Effector CD4-positive, alpha-beta T cell (primary cell): ENCODE results near the gene MAP3K21.

Source experiments
- DNase-seq: peaks from one replicate; pipeline ENCODE4 v3.0.0-alpha.2; 2020

Gene MAP3K21

DNA sequence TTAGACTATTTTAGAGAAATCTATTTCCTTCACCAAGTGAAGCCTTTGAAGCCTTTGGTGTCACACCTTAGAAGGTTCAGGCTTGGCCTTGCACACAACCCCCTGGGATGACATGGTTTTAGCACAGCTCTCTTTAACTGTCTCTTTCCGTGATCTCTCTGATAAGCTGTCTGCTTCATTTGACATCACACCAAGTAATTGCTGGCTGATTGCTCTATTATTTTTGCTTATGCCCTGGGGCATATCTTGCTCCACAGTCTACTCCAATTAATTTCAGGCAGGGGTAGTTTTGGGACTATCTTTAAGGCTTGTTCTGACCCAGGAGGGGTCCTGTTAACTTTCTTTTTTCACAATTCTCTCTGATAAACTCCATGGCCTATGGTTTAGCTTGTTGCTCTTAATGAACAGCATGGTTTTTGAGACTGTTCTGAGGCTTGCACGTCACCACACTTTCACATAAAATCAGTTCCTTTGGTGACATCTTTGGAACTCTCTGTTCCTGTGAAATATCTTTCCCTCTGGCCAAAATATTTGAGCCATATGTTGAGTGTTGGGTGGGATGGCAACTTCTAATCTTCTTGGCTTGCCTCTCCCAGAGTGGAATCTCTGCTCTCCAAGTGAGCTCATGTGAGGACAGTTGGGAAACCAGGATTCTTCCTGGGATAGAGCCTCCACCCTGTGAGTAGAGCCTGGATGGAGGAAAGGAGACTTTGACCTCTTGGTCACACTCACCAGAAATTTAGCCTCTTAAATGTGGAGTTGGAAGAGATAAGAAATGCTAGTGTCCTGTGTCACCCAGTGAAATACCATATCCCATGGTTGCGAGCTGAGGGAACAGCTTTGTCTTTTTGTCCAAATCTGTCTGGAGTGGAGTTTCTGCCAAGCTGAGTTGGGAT is 63.6 kb downstream of the MAP3K21 start:
- DNase-seq = no peak

DNA sequence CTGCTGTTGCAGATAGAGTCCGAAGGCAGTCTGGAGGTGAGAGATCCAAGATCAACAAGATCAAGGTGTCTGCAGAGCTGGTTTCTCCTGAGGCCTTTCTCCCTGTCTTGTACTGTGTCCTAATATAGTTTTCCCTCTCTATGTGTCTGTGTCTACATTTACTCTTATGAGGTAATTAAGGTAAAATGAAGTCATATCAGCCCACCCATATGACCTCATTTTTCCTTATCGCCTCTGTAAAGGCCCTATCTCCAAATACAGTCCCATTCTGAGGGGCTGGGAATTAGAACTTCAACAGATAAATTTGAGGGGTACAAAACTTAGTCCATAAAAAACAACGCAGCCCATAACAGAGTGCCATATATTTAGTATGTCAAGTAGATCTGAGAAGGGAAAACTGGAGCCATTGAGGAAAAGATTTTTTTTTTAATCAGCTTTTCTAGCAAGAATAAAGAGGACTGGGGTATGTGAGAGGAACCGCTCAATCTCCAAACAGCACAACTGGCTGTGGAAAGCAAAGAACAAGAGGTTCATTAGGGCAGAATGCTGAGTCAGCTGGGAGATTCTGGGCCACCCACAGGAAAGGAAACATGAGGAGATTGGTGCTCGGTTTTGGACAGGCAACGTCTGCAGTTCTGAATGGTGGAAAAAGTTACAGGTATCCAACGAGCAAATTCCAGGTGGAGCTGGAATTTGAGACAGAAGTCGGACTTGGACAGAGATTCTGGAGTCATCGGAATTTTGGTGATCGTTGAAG is 65.7 kb downstream of the MAP3K21 start:
- no peak for DNase-seq

DNA sequence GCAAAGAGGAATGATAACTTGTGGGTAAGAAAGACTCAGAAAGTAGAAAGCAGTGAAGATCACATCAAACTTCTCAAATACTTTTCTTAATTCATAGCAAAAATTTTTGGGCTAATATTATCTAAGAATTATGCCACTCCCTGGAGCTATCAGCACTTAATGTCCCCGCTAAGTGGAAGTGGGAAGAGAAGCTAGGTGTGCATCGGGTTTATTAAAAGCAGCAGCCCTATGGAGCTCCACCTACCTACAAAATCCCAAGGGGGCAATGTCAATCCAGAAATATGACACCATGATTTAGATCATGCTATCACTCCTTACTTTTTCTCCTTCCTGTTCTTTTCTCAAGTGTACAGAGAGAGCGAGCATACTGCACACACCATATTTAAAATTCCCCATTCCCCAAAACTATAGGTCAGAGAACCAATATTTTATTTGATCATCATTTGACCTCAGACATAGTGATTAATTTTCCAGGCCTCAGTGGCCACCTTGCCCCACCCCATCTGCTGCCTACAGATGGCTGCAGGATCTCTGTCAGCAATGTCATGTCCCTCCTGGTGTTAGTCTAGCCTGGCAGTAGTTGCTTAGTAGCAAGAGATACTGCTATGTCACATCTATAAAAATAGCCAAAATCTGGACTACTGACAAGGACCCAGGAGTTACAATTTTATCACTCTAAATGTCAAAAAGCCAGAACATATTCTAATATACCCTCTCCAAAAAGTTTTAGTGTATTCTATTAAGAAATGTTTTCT is 66.6 kb downstream of the MAP3K21 start:
- no peak for DNase-seq

DNA sequence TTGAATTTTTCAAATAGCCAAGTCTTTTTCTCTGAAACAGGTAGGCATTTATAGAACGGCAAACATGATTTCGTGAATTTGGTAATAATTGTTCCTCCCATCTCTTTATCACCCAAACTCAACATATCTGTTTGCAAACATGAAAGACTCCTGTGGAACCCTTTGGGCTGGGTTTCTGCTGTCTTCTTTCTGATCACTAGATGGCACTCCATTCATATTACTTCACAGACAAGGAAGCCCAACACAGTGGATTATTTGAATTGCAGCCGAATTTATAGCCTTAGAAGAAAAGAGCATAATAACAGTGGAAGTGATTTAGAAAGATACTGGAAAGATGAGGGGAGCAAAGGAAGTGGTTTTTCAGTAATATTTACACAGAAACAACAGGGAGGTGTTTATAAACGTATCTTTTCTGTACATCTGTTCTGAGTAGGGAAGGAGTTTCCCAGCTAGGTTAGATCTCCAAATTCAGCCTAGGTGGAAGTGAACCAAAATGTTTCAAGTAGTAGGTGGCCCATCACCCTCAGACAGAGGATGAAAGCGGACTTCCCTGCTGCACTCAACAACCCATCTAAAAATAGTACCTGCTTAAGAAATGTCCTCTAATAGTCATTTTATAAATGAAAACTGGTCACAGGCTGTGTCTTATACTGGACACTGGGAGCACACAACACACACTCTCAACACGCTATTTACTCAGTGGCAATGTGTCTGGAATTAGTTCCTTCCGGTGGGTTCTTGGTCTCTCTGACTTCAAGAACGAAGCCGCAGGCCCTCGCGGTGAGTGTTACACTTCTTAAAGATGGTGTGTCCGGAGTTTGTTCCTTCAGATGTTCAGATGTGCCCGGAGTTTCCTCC is 67.6 kb downstream of the MAP3K21 start:
- DNase-seq = no peak

DNA sequence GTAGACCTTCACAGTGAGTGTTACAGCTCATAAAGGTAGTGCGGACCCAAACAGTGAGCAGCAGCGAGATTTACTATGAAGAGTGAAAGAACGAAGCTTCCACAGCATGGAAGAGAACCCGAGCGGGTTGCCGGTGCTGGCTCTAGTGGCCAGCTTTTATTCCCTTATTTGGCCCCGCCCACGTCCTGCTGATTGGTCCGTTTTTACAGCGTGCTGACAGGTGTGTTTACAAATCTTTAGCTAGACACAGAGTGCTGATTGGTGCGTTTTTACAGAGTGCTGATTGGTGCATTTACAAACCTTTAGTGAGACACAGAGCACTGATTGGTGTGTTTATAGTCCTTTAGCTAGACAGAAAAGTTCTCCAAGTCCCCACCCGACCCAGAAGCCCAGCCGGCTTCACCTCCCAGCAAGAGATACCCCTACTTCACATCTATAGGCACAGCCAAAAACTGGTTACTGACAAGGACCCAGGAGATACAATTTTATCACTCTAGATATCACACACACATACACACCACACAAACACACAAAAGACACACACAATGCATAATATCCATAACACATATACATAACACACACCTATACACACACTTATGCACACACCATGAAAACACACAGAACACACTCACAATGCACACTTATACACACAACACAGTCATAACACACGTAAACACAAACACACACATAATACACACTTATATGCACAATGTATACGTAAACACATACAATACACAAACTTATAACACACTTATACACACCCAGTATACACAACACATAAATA is 68.5 kb downstream of the MAP3K21 start:
- DNase-seq = no peak

DNA sequence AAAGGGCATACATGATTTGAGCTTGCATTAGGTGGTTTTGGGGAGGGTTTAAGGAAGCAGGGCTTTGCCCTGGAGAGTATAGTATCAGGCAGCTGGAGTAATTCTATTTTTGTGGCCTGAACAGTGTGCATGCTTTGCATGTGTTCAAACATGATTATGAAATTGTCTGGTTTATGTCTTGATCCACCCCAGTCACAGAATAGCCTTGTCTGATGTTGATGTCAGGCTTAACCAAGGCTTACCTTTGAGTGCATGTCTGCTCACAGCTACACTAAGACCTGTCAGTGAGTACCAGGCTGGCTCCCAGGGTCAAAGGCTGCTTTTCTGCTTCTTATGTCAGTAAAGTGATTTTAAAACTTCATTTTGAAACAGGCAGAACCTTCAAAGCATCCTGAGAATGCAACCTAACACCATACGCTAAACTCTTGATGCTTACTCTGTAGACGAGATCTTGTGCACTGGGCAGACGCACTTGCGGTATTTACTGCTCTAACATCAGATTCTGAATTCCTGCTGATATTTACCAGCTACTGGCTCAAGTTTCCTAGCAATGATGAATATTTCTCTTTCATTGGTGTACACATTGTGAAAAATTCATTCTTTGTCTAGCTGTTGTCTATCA is 78.9 kb downstream of the MAP3K21 start:
- no peak for DNase-seq

DNA sequence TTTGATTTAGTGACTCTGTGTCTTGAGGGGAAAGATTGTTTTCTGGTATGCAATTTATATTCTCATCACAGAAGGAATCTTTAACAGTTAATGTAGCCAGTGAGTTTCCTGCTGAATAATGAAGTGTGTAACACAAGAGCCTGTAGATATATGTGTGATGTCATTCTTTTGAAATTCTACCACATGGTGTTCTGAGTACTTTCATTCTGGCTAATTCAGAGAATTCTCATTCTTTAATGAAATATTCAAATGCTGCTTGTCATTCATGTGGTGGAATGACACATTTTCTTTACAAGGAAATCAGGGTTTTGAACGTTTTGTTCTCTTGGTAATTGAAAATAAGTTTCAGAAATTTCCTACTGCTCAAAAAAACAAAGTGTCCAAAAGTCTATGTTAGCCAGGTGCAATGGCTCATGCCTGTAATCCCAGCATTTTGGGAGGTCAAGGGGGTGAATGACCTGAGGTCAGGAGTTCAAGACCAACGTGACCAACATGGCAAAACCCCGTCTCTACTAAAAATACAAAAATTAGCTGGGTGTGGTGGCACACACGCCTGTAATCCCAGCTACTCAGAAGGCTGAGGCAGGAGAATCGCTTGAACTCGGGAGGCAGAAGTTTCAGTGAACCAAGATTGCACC is 79.6 kb downstream of the MAP3K21 start:
- no peak for DNase-seq

DNA sequence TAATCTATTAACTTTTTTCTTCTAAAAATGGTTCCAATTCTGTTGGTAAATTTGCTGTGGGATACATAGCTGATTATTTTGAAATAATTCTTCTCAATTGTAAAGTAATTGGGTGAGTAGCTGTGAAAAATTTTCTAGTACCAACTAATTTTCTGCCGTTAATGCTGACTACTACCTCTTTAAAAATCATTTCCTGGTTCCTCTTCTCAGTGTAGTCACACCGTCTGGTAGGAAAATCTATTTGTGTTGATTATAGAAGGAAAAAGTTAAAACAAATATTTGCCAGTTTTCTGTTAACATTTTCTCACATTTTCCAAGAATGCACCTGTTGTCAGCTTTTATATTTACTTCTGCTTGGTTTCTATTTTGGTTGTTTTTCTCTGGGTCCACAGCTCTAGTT is 82.0 kb downstream of the MAP3K21 start:
- DNase-seq = no peak

DNA sequence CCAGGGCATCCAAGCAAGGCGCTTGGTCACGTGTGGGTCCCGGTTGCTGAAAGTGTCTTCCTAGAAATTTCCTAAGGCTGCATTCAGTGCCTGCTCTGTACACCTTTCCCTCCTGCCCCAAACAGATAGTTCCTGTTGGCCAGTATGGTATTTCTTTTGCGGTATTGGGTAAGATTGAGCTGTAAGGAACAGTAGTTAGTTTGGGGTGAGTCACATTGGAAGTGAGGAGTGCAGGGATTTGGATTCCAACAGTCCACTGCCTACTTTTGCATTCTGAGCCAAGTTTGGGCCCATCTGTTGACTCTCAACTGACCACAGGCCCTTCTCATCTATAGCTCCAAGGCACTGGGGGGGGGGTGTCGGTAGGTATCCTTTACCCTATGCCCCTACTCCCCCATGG is 83.4 kb downstream of the MAP3K21 start:
- no peak for DNase-seq

DNA sequence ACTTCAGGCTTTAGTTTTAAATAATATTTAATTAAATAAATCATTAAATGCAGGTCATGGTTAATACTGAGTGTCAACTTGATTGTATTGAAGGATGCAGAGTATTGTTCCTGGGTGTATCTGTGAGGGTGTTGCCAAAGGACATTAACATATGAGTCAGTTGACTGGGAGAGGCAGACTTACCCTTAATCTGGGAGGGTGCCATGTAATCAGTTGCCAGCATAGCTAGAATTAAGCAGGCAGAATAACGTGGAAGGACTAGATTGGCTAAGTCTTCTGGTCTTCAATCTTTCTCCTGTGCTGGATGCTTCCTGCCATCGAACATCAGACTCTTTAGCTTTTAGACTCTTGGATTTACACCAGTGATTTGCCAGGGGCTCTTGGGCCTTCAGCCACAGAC is 85.3 kb downstream of the MAP3K21 start:
- no peak for DNase-seq

DNA sequence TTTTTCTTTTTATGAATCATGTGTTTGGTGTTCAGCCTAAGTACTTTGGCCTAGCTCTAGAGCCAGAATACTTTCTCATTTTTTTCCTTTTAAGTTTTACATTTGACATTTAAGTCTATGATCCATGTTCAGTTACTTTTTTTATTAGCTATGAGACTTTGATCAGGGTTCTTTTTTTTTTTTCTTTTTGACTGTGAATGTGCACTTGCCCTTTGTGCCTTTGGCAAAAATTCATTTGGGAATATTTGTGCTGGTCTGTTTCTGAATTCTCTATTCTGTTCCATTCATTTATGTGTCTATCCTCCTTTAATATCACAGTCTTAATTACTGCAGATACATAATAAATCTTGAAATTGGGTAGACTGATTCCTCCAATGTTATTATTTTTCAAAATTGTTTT is 93.8 kb downstream of the MAP3K21 start:
- no peak for DNase-seq

DNA sequence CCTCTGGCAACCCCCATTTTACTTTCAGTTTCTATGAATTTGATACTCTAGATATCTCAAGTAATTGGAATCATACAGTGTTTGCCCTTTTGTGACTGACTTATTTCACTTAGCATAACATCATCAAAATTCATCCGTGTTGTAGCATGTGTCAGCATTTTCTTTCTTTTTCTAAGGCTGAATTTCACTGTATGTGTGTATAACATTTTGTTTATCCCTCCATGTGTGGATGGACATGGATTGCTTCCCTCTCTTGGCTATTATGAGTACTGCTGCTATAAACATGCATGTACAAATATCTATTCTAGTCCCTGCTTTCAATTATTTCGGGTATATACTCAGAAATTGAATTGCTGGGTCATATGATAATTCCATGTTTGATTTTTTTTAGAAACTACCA is 97.3 kb downstream of the MAP3K21 start:
- DNase-seq = no peak

DNA sequence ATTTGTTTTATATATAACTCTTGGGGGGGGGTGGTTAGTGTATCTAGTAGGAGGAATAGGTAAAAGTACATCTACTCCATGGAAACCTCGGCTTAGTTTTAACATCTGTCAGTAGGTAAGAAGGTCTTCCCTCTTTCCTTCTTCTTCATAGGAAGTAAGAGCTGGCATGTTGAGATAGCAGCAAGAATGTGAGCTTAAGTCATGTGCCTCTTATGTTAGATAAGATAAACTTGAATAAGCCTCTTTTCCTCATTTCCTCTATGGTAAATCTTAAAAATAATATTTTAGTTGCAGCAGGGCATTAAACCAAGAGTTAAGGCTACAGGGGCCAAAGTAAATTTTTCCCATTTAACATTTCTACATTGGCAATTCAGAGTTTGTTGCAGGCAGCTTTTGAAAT is 100.4 kb downstream of the MAP3K21 start:
- DNase-seq = no peak

DNA sequence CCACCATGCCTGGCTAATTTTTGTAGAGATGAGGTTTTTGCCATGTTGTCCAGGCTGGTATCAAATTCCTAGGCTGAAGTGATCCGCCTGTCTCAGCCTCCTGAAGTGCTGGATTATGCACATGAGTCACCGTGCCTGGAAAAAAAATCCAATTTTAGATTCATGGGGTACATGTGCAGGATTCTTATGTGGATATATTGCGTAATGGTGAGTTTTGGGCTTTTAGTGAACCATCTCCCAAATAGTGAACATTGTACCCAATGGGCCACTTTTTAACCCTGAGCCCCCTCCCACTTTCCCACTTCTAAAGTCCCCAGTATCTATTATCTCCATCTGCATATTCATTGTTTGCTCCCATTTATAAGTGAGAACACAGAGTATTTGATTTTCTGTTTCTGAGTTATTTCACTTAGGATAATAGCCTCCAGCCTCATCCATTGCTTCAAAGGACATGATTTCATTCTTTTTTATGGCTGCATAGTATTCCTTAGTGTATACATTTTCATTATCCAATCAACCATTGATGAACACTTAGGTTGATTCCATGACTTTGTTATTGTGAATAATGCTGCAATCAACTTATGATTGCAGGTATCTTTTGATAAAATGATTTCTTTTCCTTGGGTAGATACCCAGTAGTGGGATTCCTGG is 104.4 kb downstream of the MAP3K21 start:
- no peak for DNase-seq

DNA sequence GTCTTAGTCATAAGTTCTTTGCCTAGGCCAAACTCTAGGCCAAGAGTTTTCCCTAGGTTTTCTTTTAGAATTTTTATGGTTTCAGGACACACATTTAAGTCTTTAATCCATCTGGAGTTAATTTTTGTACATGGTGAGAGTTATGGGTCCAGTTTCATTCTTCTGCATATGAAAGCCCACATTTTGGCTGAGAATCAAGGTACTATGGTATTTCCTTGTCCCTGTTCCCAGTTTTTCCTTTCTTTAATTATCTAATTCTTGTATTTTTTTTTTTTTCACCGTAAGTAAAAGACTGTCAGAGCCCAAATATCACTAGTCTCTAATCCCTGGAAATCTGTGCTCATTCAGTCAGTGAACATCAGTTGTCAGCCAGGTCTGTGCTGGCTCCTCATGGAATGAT is 105.4 kb downstream of the MAP3K21 start:
- DNase-seq = no peak

DNA sequence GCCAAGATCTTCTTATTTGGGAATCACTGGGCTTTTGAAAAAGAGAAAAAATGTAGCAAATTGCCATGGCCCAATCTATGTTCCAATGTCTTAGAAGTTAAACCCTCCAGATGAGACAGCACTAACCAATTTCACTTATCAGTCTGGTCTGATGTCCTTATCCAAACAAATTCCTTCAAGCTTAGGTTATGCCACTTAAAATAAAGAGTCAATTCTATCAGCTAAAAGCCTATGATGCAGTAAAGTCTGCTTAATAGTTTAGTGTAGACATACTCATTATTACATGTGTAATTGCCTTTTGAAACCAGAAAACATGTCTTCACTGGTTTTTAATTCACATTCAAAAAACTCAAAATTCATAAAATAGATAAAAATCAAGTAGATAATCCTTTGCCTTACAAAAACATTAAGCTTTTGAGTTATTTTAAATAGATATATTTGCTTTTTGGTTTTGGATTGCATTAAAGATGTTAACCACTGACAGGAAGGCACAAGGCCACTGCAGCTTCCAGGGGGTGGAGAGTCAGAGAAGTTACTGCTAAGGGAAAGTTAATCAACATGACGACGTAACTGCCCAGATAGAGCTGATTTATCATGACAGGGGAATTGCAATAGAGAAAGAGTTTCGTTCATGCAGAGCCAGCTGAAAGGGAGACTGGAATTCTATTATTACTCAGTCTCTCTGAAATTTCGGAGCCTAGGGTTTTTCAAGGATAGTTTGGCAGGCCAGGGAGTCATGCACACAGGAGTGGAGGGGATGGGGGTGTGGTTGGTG is 106.1 kb downstream of the MAP3K21 start:
- no peak for DNase-seq
